HG02884 (cell line): ENCODE results near the gene SLC47A1.
"Not testable (repeated sequence)": the region's sequence is repeated elsewhere in the genome, so short reads cannot be mapped to it uniquely, and the experiment has no call there.

ENCODE experiments used
- ATAC-seq: cut with Tn5 transposase; IDR thresholded peaks from one replicate; pipeline ENCODE4 v1.9.1; 2021; ENCODE audit warnings: mild to moderate bottlenecking, moderate library complexity; ENCODE audit not compliant: unreplicated experiment

The SLC47A1 gene

GRCh38 chr17:19520641-19521040, 13.0 kb upstream of the SLC47A1 start:
- no peak for ATAC-seq

- ATAC-seq = no peak
Measured at GRCh38 chr17:19523690-19524089, 10.0 kb upstream of the SLC47A1 start.

GRCh38 chr17:19526950-19527349, 6.7 kb upstream of the SLC47A1 start:
- not testable (repeated sequence) for ATAC-seq

GRCh38 chr17:19531780-19532501, 1.7 kb upstream of the SLC47A1 start:
- ATAC-seq = no peak

GRCh38 chr17:19533036-19533717, 477 bp upstream of the SLC47A1 start:
- ATAC-seq = no peak

- ATAC-seq = no peak
Measured at GRCh38 chr17:19534562-19535149, 1.0 kb downstream of the SLC47A1 start.

- ATAC-seq = no peak
Measured at GRCh38 chr17:19537111-19537510, 3.5 kb downstream of the SLC47A1 start.

- no peak for ATAC-seq
Measured at GRCh38 chr17:19538095-19539039, 4.7 kb downstream of the SLC47A1 start.

GRCh38 chr17:19539040-19539399, 5.4 kb downstream of the SLC47A1 start:
- no peak for ATAC-seq

GRCh38 chr17:19539841-19540311, 6.2 kb downstream of the SLC47A1 start:
- no peak for ATAC-seq

GRCh38 chr17:19540706-19541370, 7.2 kb downstream of the SLC47A1 start:
- no peak for ATAC-seq

- ATAC-seq = no peak
Measured at GRCh38 chr17:19541445-19541844, 7.8 kb downstream of the SLC47A1 start.

GRCh38 chr17:19542247-19542646, 8.6 kb downstream of the SLC47A1 start:
- ATAC-seq = no peak

GRCh38 chr17:19544366-19544765, 10.7 kb downstream of the SLC47A1 start:
- no peak for ATAC-seq

GRCh38 chr17:19546289-19547065, 12.8 kb downstream of the SLC47A1 start:
- no peak for ATAC-seq

- ATAC-seq = no peak
Measured at GRCh38 chr17:19549746-19550623, 16.3 kb downstream of the SLC47A1 start.

- ATAC-seq = no peak
Measured at GRCh38 chr17:19551165-19551564, 17.5 kb downstream of the SLC47A1 start.

- no peak for ATAC-seq
Measured at GRCh38 chr17:19551591-19552148, 18.0 kb downstream of the SLC47A1 start.
